ENCODE measurements around the gene KLC1. TPM values are rescaled to one million over a fixed set of nuclear protein-coding genes. Genes with fewer than 3 reads are reported as not detected.
A peak's percentile ranks its signal among the peaks of the same experiment; 100 is the strongest.

KLC1 gene
- total and polyA plus RNA-seq, 7 donors: 86.4 to 256 (median 150) TPM

GRCh38 chr14:103593577-103593976 is 35.4 kb upstream of the KLC1 start:
- Histone ChIP-seq H3K27ac (no peak overlapping the region), H3K36me3 (ENCODE audit: insufficient read depth in 1 of 2, low read depth in 1 of 2) (peaks cover 0 to 25% of the 10 kb centered on the region in 2 donors), H3K9me3 (no peaks in the 10 kb centered on the region), H3K27me3 (ENCODE audit: insufficient read depth in 3 of 3, low read length in 2 of 3) (no peaks in the 10 kb centered on the region), H3K4me1 (peaks cover 5% of the 10 kb centered on the region), H3K4me3 (no peak overlapping the region)
- intact Hi-C loops (cut with DNase I): no loop called here
- no peak for TF ChIP-seq CTCF (IDR thresholded peaks at IDR 0.05)
- ATAC-seq (no peak), DNase-seq (no peak)
- 68 to 78% (median 74%) methylated on average over 6 of the region's 6 CpGs for WGBS, 3 donors

- no peak for DNase-seq
- H3K27ac ChIP-seq: no peak overlapping the region
- WGBS, 3 donors: 49 to 55% (median 53%) methylated on average over 9 to 11 of the region's 11 CpGs
Observed at GRCh38 chr14:103594265-103594664, 34.7 kb upstream of the KLC1 start.

DNA sequence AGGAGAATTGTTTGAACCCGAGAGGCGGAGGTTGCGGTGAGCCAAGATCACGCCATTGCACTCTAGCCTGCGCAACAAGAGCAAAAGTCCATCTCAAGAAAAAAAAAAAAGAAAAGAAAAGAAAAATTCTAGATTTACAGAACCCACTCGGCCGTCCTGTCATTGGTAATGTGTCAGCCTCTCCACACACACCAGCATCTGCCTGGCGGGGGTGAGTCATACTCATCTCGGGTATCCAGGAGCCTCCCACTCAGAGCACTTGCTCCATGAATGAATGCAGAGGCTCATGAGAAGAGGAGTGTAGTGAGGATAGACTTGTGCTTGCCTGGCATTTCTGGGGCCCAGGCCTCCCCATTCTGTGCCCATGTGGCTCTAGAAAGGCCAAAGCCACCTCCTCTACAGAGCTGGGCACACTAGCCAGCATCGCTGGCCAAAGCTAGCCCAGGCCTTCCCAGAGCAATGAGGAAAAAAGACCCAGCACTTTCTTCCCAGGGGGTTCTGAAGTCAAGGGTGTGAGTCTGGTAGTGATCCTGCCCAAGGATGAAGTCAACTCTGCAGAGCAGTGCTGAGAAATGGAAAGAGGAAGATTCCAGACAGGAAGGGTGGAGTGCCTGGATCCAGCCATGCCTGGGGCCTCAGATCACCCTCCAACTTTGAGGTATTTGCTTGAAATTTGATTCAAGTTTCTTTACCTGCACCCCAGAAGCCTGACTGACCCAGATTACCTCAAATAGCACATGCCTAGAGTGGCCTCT is 31.2 kb upstream of the KLC1 start:
- Histone ChIP-seq H3K27me3 (ENCODE audit: insufficient read depth in 3 of 3, low read length in 2 of 3) (no peaks in the 10 kb centered on the region), H3K36me3 (ENCODE audit: insufficient read depth in 1 of 2, low read depth in 1 of 2) (no peaks in the 10 kb centered on the region), H3K4me3 (no peak overlapping the region), H3K27ac (no peak overlapping the region), H3K9me3 (no peaks in the 10 kb centered on the region), H3K4me1 (peaks cover 5% of the 10 kb centered on the region)
- no peak for TF ChIP-seq CTCF (IDR thresholded peaks at IDR 0.05)
- 77 to 86% (median 86%) methylated on average over 10 of the region's 10 CpGs for WGBS, 3 donors
- ATAC-seq (peak; percentile 79 to 93 (median 84)), DNase-seq (peak in 1 of 2 donors; percentile 68)
- intact Hi-C loops (cut with DNase I): no loop called here

More at GRCh38 chr14:103594265-103594664, 34.7 kb upstream of the KLC1 start:
- TF ChIP-seq CTCF (IDR thresholded peaks at IDR 0.05): no peak
- ATAC-seq: peak in 3 of 4 donors; percentile 38 to 55 (median 54)
- Histone ChIP-seq H3K4me1 (peaks cover 5% of the 10 kb centered on the region), H3K36me3 (ENCODE audit: insufficient read depth in 1 of 2, low read depth in 1 of 2) (peaks cover 0 to 18% of the 10 kb centered on the region in 2 donors), H3K27me3 (ENCODE audit: insufficient read depth in 3 of 3, low read length in 2 of 3) (no peaks in the 10 kb centered on the region), H3K9me3 (no peaks in the 10 kb centered on the region), H3K4me3 (no peak overlapping the region)
- intact Hi-C loops (cut with DNase I): no loop called here

GRCh38 chr14:103600503-103600902 is 28.5 kb upstream of the KLC1 start:
- H3K36me3 ChIP-seq (ENCODE audit: insufficient read depth in 1 of 2, low read depth in 1 of 2): no peaks in the 10 kb centered on the region
- WGBS, 3 donors: 90 to 95% (median 92%) methylated on average over 5 of the region's 5 CpGs
- H3K4me1 ChIP-seq: peaks cover 5% of the 10 kb centered on the region
- no peak for ATAC-seq
- H3K27me3 ChIP-seq (ENCODE audit: insufficient read depth in 3 of 3, low read length in 2 of 3): no peaks in the 10 kb centered on the region
- intact Hi-C loops (cut with DNase I): no loop called here
- H3K27ac ChIP-seq: no peak overlapping the region
- no peak overlapping the region for H3K4me3 ChIP-seq
- H3K9me3 ChIP-seq: no peaks in the 10 kb centered on the region
- TF ChIP-seq CTCF (IDR thresholded peaks at IDR 0.05): no peak
- no peak for DNase-seq
